A549 (cell line): ENCODE measurements around the gene ELMO2. TPM values are rescaled to one million over a fixed set of nuclear protein-coding genes. Genes with fewer than 3 reads are reported as not detected.

ENCODE experiments used
- ATAC-seq, 2 experiments: fragments of 200-7000 bp in 1 of 2; fragments of >200 bp in 1 of 2; cut with Nextera tagmentation in 1 of 2; cut with Tn5 transposase in 1 of 2; 3 replicates each; pipeline versions ENCODE4 v1.8.0 to v1.9.1; 2018 to 2020; ENCODE audit warnings: mild to moderate bottlenecking in 1 of 2, moderate library complexity in 1 of 2
- CTCF ChIA-PET: fragments of 300-600 bp; sonication (Branson Sonifier 250); formaldehyde crosslinking; extraction: SDS; loops from one replicate; lab custom pipeline; 2021; ENCODE audit warnings: antibody characterized with exemption, inconsistent platforms; lab: Yijun Ruan, JAX
- POLR2A ChIA-PET: fragments of 350-600 bp; formaldehyde crosslinking; extraction: SDS; loops from one replicate; lab custom pipeline; 2021; ENCODE audit warnings: antibody characterized with exemption, inconsistent platforms; lab: Yijun Ruan, JAX
- DNase-seq, 2 experiments: peaks; one replicate each; pipeline versions ENCODE4 v3.0.0 to v3.0.0-alpha.2; 2011 to 2016; ENCODE audit warnings: low read depth in 1 of 2, low spot score in 1 of 2
- FAIRE-seq: peaks from 2 replicates; lab custom pipeline; 2011; peaks lifted over from hg19 to GRCh38; lab: Jason Lieb, UNC
- H3K27ac ChIP-seq, 2 experiments: fragments of >200 bp; sonication (Bioruptor Twin); formaldehyde crosslinking; 3 replicates each; pipeline ENCODE4 v1.5.1; 2016 to 2017
- H3K4me1 ChIP-seq: fragments of >200 bp; sonication (Bioruptor Twin); formaldehyde crosslinking; 3 replicates; pipeline ENCODE4 v1.6.1; 2016
- H3K4me2 ChIP-seq: fragments of >200 bp; sonication (Bioruptor Twin); formaldehyde crosslinking; 3 replicates; pipeline ENCODE4 v1.6.1; 2016
- H3K4me3 ChIP-seq: fragments of >200 bp; sonication (Bioruptor Twin); formaldehyde crosslinking; 3 replicates; pipeline ENCODE4 v1.5.1; 2016
- H3K9me3 ChIP-seq: fragments of >200 bp; sonication (Bioruptor Twin); formaldehyde crosslinking; 3 replicates; pipeline ENCODE4 v1.6.1; 2016
- BHLHE40 ChIP-seq: IDR thresholded peaks from 2 replicates; pipeline ENCODE4 v1.6.1; 2012; ENCODE audit warnings: low read depth, low read length, inconsistent platforms
- CEBPB ChIP-seq, 2 experiments: fragments of >200 bp in 1 of 2; sonication (Bioruptor Twin) in 1 of 2; formaldehyde crosslinking in 1 of 2; IDR thresholded peaks; 2 replicates each; pipeline ENCODE4 v1.6.1; 2012 to 2016
- CHD4 ChIP-seq: fragments of 200-600 bp; sonication (generic); IDR thresholded peaks from 2 replicates; pipeline ENCODE4 v1.6.1; 2016; ENCODE audit warnings: antibody characterized with exemption, mild to moderate bottlenecking, borderline replicate concordance
- E2F6 ChIP-seq: IDR thresholded peaks from 2 replicates; pipeline ENCODE4 v1.6.1; 2012; ENCODE audit warnings: low read depth, borderline replicate concordance
- EHF ChIP-seq: fragments of 250-450 bp; sonication (Bioruptor Pico); IDR thresholded peaks from 2 replicates; pipeline ENCODE4 v1.5.0; 2020; ENCODE audit warnings: mild to moderate bottlenecking
- EHMT2 ChIP-seq: fragments of 200-600 bp; sonication (generic); IDR thresholded peaks from 2 replicates; pipeline ENCODE4 v1.6.1; 2016; ENCODE audit warnings: antibody characterized with exemption, low read depth, mild to moderate bottlenecking, moderate library complexity
- FOXS1 ChIP-seq: fragments of 250-450 bp; sonication (Bioruptor Pico); IDR thresholded peaks from 2 replicates; pipeline ENCODE4 v1.5.0; 2020; ENCODE audit warnings: mild to moderate bottlenecking, moderate library complexity
- HDAC2 ChIP-seq: fragments of 200-600 bp; sonication (generic); IDR thresholded peaks from 2 replicates; pipeline ENCODE4 v1.6.1; 2016
- HOXB5 ChIP-seq: fragments of 250-450 bp; sonication (Bioruptor Pico); IDR thresholded peaks from 2 replicates; pipeline ENCODE4 v1.5.0; 2020; ENCODE audit warnings: mild to moderate bottlenecking, moderate library complexity
- NR3C1 ChIP-seq: fragments of >200 bp; sonication (Bioruptor Twin); formaldehyde crosslinking; IDR thresholded peaks from 3 replicates; pipeline ENCODE4 v1.6.1; 2017
- RAD21 ChIP-seq, 2 experiments: fragments of >200 bp in 1 of 2; sonication (Bioruptor Twin) in 1 of 2; formaldehyde crosslinking in 1 of 2; IDR thresholded peaks in 1 of 2; conservative IDR thresholded peaks in 1 of 2; 2 replicates in 1 of 2; 3 replicates in 1 of 2; pipeline ENCODE4 v1.6.1; 2012 to 2018; ENCODE audit warnings: inconsistent platforms in 1 of 2
- RARB ChIP-seq: fragments of 250-450 bp; sonication (Bioruptor Pico); IDR thresholded peaks from 2 replicates; pipeline ENCODE4 v1.8.0; 2021; ENCODE audit warnings: mild to moderate bottlenecking, moderate library complexity
- REST ChIP-seq: fragments of 200-600 bp; sonication (generic); IDR thresholded peaks from 2 replicates; pipeline ENCODE4 v1.6.1; 2016; ENCODE audit warnings: antibody characterized with exemption, mild to moderate bottlenecking, moderate library complexity
- RNF2 ChIP-seq: fragments of 200-600 bp; sonication (generic); IDR thresholded peaks from 2 replicates; pipeline ENCODE4 v1.6.1; 2016; ENCODE audit warnings: low read depth, mild to moderate bottlenecking, antibody characterized with exemption, moderate library complexity, borderline replicate concordance
- SREBF2 ChIP-seq: fragments of 450-650 bp; IDR thresholded peaks from 2 replicates; pipeline ENCODE4 v1.6.1; 2014; ENCODE audit warnings: mild to moderate bottlenecking, moderate library complexity
- ZC3H11A ChIP-seq: fragments of 450-650 bp; IDR thresholded peaks from 2 replicates; pipeline ENCODE4 v1.6.1; 2014; ENCODE audit warnings: antibody characterized with exemption, mild to moderate bottlenecking
- ZFP36 ChIP-seq: fragments of 450-650 bp; IDR thresholded peaks from 2 replicates; pipeline ENCODE4 v1.6.1; 2014; ENCODE audit warnings: borderline replicate concordance; ENCODE audit not compliant: partially characterized antibody
- ZNF302 ChIP-seq: fragments of 250-450 bp; sonication (Bioruptor Pico); IDR thresholded peaks from 2 replicates; pipeline ENCODE4 v1.9.0; 2021; ENCODE audit warnings: inconsistent platforms, mild to moderate bottlenecking, moderate library complexity
- WGBS: methylation state at CpG from one replicate; pipeline ENCODE4 v1.1.6; 2017; ENCODE audit errors: missing lambda C conversion rate; 5-methylcytosine and 5-hydroxymethylcytosine counted together
- polyA plus RNA-seq, 4 experiments: library from polyadenylated mRNA; depleted of rRNA in 3 of 4; stranded (reverse); fragments of >200 nt; fragmentation: RNase III in 1 of 4; extraction: RNeasy Plus Mini Kit Qiagen cat#74134 plus additional on column Dnase treatment in 1 of 4; gene quantifications; 2 replicates in 3 of 4; 3 replicates in 1 of 4; pipeline ENCODE4 v1.2.3, GENCODE V29; 2011 to 2017
- TF ChIP-seq, protein P1 (sequence below): fragments of 150-350 bp; IDR thresholded peaks from 2 replicates; pipeline ENCODE4 v1.6.1; 2014; ENCODE audit warnings: low read depth, mild to moderate bottlenecking, low read length
- TF ChIP-seq, protein P2 (sequence below): fragments of 250-450 bp; sonication (Bioruptor Pico); IDR thresholded peaks from 2 replicates; pipeline ENCODE4 v1.5.0; 2021; ENCODE audit warnings: mild to moderate bottlenecking, moderate library complexity, borderline replicate concordance
- TF ChIP-seq, protein P3 (sequence below): IDR thresholded peaks from 2 replicates; pipeline ENCODE4 v1.6.1; 2012

Gene ELMO2
- polyA plus RNA-seq, 2 of the 4 experiments (the other 2 are of a cell fraction) = 23.4 to 25.1 TPM

- FAIRE-seq (no peak), DNase-seq (no peak)
- 22% methylated on average over 25 of the region's 26 CpGs for WGBS
Measured at GRCh38 chr20:46406986-46407670, 713 bp upstream of the ELMO2 start.

GRCh38 chr20:46402331-46402811 lies 4.0 kb downstream of the ELMO2 start:
- no peak overlapping the region for H3K4me2 ChIP-seq
- WGBS = 90% methylated on average over 2 of the region's 2 CpGs
- no peaks in the 10 kb centered on the region for H3K9me3 ChIP-seq
- no peak for FAIRE-seq
- DNase-seq = no peak
- H3K27ac ChIP-seq = no peak overlapping the region
- TF ChIP-seq CHD4 = no peak
- TF ChIP-seq, protein P1, sequence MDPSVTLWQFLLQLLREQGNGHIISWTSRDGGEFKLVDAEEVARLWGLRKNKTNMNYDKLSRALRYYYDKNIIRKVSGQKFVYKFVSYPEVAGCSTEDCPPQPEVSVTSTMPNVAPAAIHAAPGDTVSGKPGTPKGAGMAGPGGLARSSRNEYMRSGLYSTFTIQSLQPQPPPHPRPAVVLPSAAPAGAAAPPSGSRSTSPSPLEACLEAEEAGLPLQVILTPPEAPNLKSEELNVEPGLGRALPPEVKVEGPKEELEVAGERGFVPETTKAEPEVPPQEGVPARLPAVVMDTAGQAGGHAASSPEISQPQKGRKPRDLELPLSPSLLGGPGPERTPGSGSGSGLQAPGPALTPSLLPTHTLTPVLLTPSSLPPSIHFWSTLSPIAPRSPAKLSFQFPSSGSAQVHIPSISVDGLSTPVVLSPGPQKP = no peak
- no peak for TF ChIP-seq RAD21 (conservative IDR thresholded peaks at IDR 0.05 in 1 of 2, IDR thresholded peaks at IDR 0.05 in 1 of 2)
- TF ChIP-seq, protein P2, sequence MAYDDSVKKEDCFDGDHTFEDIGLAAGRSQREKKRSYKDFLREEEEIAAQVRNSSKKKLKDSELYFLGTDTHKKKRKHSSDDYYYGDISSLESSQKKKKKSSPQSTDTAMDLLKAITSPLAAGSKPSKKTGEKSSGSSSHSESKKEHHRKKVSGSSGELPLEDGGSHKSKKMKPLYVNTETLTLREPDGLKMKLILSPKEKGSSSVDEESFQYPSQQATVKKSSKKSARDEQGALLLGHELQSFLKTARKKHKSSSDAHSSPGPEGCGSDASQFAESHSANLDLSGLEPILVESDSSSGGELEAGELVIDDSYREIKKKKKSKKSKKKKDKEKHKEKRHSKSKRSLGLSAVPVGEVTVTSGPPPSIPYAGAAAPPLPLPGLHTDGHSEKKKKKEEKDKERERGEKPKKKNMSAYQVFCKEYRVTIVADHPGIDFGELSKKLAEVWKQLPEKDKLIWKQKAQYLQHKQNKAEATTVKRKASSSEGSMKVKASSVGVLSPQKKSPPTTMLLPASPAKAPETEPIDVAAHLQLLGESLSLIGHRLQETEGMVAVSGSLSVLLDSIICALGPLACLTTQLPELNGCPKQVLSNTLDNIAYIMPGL = no peak
- TF ChIP-seq FOXS1 (CRISPR knock-in tag) = no peak
- TF ChIP-seq RNF2 = no peak
- TF ChIP-seq SREBF2 = no peak
- no peak for TF ChIP-seq ZC3H11A
- no peak for TF ChIP-seq E2F6
- TF ChIP-seq ZFP36 = no peak
- TF ChIP-seq BHLHE40 = no peak
- TF ChIP-seq HDAC2 = no peak
- TF ChIP-seq EHMT2 = no peak
- TF ChIP-seq HOXB5 (CRISPR knock-in tag) = no peak
- ATAC-seq = no peak
- POLR2A ChIA-PET = no interaction called here
- CTCF ChIA-PET = interaction anchor here (0.8 to 1.9 kb wide), 6 partner anchors 9 to 96 kb away, joined by 3 to 5 read pairs (median 4); no protein-coding TSS in a partner anchor
- peaks cover 11% of the 10 kb centered on the region for H3K4me1 ChIP-seq
- H3K4me3 ChIP-seq = no peak overlapping the region

More at GRCh38 chr20:46406986-46407670, 713 bp upstream of the ELMO2 start:
- peak; percentile 52 to 61 for ATAC-seq
- Histone ChIP-seq H3K27ac (peak overlapping the region; percentile 54 to 99; a peak in 5 of 6 replicates), H3K9me3 (no peaks in the 10 kb centered on the region), H3K4me1 (peaks cover 14% of the 10 kb centered on the region), H3K4me3 (peak overlapping the region; percentile 91), H3K4me2 (peak overlapping the region; percentile 89)
- CTCF ChIA-PET = interaction anchor here (0.9 to 2.6 kb wide), 10 partner anchors 14 to 420 kb away, joined by 3 to 13 read pairs (median 5); no protein-coding TSS in a partner anchor
- no peak for TF ChIP-seq NR3C1
- TF ChIP-seq REST = no peak
- no peak for TF ChIP-seq RARB (CRISPR knock-in tag)
- TF ChIP-seq E2F6 = no peak
- TF ChIP-seq, protein P3, sequence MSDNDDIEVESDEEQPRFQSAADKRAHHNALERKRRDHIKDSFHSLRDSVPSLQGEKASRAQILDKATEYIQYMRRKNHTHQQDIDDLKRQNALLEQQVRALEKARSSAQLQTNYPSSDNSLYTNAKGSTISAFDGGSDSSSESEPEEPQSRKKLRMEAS = no peak
- no peak for TF ChIP-seq CEBPB (IDR thresholded peaks at IDR 0.05)
- no peak for TF ChIP-seq ZNF302 (CRISPR knock-in tag)
- TF ChIP-seq BHLHE40 = no peak
- TF ChIP-seq EHF = no peak
- POLR2A ChIA-PET = interaction anchor here (0.9 to 1.4 kb wide), 2 partner anchors 43 to 44 kb away, joined by 3 to 7 read pairs; no protein-coding TSS in a partner anchor
